Activated CD4-positive, alpha-beta T cell treated with anti-CD3 and anti-CD28 coated beads, Interleukin-2, Interleukin-4, amounts not matched to agents 100 ng/mL and 50 ng/mL, durations not matched to agents 16 hours and 8 hours (primary cell): Measurements from ENCODE around the gene MAD1L1.
"Not testable (repeated sequence)": the region's sequence is repeated elsewhere in the genome, so short reads cannot be mapped to it uniquely, and the experiment has no call there.

Source experiments
- DNase-seq: peaks from one replicate; pipeline ENCODE4 v3.0.0-alpha.2; 2020; ENCODE audit warnings: low spot score

MAD1L1 gene

GRCh38 chr7:1987591-1988532 lies 244.9 kb downstream of the MAD1L1 start:
- DNase-seq, result no peak

GRCh38 chr7:1987084-1987535 lies 245.6 kb downstream of the MAD1L1 start:
- DNase-seq, result no peak

DNA sequence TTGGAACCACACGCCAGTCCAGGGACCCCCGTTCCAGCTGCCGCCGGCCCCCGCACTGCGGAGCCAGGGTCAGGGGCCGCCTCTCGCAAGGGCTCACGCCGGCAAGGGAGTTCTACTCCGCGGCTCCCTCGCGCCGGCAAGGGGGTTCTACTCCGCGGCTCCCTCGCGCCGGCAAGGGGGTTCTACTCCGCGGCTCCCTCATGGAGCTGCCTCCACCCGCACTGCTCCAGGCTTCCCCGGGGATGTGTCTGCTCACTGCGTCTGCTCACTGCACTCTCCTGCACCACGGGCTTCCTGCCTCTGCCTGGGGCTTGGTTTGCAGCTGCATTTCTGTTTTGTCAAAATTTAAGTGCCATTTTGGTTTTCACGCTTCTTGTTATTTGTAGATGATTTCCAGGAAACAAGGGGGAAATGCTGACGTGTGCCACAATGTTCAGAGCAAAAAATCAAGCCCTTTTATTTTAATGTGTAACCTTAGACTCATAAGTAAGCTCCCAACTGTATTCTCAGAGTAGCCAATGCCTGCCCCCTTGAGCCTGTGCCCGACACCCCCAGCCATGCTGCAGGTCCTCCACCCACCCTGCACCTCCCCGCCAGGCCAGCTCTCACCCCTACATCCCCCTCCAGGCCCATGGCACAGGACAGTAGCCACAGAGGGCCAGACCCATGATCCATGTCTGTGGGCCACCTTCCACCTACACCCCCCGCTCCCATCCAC lies 246.2 kb downstream of the MAD1L1 start:
- DNase-seq, result peak; percentile 37

GRCh38 chr7:1985936-1986335 lies 246.8 kb downstream of the MAD1L1 start:
- no peak for DNase-seq

- DNase-seq, result no peak
Observed at GRCh38 chr7:1985042-1985441, 247.7 kb downstream of the MAD1L1 start.

DNA sequence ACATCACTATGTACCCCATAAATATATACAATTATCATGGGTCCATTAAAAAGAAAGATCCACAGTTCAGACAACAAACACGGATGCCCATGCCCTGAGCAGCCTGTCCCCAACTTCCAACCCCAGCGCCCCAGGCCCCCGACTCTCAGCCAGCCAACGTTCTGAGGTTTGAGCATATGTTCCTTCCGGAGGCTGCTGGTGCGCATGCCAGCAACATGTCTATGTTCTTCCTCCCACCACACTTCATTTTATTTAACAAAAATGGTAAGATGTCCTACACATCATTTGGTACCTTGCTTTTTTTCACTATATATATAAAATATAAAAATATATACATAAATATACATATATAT lies 250.9 kb downstream of the MAD1L1 start:
- no peak for DNase-seq

GRCh38 chr7:1981201-1981877 lies 251.4 kb downstream of the MAD1L1 start:
- no peak for DNase-seq

GRCh38 chr7:1979591-1980560 lies 252.9 kb downstream of the MAD1L1 start:
- no peak for DNase-seq

DNA sequence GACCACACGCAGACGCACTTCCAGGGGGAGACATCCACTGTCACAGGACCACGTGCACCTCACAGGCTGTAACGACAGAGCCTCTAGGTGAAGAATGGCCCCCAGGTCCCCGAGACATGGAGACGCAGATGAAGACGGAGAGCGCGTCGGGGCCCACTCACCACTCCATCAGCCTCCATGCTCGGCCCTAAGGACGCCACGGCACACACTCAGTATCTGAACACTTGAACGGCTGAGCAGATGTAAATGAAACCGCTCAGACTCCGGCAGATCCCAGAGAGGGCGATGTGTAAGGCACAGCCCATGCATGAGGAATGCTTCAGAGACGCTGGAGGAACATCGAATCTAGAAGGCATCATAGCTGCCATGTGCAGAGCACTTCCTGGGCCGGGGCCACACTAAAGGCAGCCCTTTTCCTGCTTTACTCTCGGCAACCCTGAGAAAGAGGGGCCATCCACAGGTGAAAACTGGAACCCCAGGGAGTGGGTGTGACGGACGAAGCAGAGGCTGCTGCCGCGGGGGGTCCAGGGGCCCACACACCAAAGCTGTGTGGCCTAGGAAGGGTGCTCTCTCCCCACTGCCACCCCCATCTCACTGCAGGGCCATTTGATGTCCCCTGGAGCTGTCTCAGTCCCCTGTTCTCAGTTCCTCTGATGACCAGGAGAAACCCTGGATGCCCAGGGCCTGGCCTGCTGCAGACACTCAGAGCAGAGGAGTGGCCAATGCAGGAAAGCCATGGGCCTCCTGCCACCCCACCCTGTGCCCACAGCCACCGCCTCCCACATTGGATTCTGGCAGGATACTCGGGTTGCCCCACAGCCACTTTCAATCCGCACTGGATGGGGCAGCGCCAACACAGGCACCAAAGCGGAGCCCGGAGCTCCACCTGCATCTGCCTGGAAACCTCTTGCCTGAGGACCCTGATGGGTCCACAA lies 253.8 kb downstream of the MAD1L1 start:
- DNase-seq, result no peak

DNA sequence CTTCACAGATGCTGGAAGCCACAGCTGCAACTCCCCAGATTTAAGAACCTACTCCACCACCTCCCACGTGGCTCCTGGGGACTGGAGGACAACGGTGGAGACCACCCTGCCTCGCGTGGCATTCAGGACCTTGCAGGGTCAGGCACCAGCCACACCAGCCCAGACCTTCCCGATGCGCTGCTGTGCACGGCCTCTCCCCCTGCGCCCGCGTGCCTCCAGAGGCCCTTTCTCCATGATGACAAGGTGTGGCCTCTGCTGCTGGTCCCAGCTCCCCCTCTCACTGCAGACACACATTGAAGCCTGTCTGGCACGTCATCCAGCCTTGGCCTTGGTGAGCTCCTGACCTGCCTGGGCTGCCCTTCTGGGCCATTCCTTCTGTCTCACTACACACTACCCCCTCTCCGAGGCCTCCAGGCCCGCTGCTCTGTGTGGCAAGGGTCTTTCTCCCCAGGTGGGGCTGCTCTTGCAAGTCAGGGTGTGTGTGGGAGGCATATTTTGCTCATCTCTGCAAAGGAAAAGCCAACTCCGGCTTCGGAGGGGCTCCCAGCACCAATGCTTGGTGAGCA lies 254.8 kb downstream of the MAD1L1 start:
- DNase-seq, result no peak

- no peak for DNase-seq
Observed at GRCh38 chr7:1977059-1977875, 255.5 kb downstream of the MAD1L1 start.

GRCh38 chr7:1976521-1976920 lies 256.2 kb downstream of the MAD1L1 start:
- DNase-seq, result not testable (repeated sequence)

GRCh38 chr7:1975581-1975980 lies 257.2 kb downstream of the MAD1L1 start:
- no peak for DNase-seq

GRCh38 chr7:1975179-1975578 lies 257.6 kb downstream of the MAD1L1 start:
- DNase-seq, result no peak

GRCh38 chr7:1974290-1975101 lies 258.2 kb downstream of the MAD1L1 start:
- no peak for DNase-seq

DNA sequence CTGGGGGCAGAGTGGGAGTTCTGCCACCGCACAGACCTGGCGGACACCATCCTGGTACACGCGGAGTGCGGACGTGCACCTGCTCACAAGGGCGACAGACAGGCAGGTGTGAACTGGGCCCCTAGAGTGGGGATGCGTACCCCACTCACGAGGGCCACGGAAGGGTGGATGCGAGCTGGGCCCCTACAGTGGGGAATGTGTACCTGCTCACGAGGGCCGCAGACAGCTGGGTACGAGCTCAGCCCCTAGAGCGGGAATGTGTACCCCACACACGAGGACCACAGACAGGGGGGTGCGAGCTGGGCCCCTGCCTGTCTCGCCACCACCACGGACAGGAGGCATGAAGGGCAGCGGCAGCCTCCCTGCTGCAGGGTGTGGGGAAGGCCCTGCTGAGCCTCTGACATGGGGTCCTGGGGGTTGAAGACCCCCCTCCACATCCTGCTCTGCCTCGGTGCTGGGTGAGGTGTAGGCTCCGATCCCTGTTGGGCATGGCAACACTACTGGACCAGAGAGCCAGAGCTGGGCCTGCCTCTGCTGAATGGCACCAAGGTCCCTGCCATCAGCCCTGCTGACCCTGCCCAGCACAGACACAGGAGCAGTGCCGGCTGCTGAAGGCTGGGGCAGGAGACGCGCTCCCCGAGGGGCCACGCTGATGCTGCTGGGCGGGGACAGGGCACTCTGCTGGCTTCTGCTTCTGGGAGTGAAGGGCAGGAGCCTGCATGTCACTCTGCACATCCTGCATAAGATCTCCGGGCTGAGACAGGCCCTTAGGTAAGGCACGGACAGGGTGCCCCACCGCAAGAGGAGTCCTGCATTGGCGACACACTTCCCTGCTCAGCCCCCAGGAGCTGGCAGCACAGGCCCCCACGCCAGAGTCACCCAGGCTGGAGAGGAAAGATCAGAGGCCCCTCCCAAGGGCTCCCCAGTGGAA lies 259.2 kb downstream of the MAD1L1 start:
- DNase-seq, result no peak

DNA sequence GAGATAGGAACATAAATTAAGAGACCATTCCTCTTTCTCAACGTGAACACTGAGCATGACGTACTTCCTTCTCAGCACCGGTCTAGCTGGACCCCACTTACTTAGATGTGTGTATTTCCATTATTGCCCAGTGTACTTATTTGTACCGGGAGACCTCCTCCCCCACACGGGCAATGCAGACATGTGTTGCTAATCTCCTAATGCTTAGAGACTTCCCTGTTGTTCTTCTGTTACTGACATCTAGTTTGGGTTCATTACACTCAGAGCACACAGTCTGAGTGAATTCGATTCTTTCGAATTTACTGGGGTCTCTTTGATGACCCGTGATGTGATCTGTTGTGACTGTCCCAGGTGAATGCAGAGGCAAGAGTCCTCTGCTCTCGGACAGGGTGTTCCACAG lies 260.0 kb downstream of the MAD1L1 start:
- no peak for DNase-seq
